GM19035 (cell line): ENCODE measurements around the gene FSHB.
"Not testable (repeated sequence)": the region's sequence is repeated elsewhere in the genome, so short reads cannot be mapped to it uniquely, and the experiment has no call there.

Source experiments
- ATAC-seq: cut with Tn5 transposase; IDR thresholded peaks from one replicate; pipeline ENCODE4 v1.9.1; 2021; ENCODE audit not compliant: unreplicated experiment

The FSHB gene

DNA sequence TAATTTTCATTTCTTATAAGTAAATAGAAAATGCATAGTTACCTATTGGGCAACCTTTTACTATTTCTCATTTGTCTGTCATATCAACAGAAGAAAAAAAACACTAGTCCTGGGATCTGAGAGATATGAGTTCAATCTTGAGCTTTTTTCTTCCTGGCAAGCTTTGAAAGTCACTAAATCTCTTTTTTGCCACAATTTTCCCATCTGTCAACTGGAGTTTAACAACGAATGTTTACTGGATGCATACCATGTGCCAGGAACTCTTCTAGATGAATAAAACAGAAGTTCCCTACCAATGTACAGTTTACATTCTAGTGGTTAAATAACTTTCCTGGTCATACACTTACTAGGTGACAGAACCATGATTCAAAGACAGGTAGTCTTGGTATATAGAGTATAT lies 31.0 kb downstream of the FSHB start:
- no peak for ATAC-seq

DNA sequence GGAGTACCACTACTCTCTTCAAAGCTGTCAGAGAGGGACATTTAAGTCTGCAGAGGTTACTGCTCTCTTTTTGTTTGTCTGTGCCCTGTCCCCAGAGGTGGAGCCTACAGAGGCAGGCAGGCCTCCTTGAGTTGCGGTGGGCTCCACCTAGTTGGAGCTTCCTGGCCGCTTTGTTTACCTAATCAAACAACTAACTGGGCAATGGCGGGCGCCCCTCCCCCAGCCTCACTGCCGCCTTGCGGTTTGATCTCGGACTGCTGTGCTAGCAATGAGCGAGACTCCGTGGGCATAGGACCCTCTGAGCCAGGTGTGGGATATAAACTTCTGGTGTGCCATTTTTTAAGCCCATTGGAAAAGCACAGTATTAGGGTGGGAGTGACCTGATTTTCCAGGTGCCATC lies 37.8 kb downstream of the FSHB start:
- ATAC-seq = not testable (repeated sequence)

DNA sequence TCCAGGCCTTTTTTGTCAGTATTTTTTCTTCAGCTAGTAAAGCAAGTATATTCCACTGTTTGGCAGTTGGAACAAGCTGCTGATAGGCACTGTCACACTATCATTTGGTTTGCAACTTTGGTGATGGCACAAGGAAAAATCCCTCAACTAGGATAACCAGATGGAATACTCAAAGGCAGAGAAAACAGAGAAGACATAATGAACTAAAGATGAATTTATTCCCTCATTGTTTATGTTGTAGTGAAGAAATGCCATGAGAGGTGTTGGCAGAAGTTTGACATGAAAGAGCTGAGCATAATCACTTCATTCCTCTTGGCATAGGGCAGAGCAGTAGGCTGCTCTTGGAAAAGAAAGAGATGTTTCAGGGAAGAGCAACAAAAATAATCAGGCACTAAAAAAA lies 39.9 kb downstream of the FSHB start:
- ATAC-seq = no peak

DNA sequence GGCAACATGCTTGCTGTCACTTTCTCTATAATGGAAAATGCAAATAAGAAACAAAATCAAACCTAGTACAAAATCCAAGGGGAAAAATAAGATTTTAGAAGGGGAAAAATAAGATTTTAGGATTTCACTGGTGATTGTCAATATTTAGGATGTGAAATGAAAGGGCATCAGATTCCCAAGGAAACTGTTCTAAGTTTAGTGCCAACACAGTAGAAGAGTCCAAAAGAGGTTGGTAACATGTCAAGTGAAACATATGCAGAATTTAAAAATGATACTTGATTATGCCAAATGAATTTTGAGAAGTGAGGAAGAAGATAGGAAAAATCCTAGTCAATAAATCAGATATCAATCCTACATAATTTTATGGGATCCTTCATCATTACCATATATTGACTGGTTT lies 46.4 kb downstream of the FSHB start:
- no peak for ATAC-seq

DNA sequence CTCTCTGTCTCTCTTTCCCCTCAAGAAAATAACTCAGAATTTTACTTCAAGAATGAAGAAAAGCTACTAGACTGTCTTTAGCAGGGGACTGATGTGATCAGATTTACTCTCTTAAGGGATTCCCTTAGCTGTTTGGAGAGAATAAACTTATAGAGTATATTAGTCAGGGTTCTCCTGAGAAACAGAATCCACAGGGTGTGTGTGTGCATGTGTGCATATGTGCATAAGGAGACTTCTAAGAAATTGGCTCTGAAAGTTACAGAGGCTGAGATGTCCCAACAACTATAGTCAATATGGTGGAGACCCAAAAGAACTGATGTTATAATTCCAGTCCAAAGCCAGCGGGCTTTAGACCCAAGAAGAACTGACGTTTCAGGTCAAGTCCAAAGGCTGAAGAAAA lies 49.0 kb downstream of the FSHB start:
- ATAC-seq = no peak

DNA sequence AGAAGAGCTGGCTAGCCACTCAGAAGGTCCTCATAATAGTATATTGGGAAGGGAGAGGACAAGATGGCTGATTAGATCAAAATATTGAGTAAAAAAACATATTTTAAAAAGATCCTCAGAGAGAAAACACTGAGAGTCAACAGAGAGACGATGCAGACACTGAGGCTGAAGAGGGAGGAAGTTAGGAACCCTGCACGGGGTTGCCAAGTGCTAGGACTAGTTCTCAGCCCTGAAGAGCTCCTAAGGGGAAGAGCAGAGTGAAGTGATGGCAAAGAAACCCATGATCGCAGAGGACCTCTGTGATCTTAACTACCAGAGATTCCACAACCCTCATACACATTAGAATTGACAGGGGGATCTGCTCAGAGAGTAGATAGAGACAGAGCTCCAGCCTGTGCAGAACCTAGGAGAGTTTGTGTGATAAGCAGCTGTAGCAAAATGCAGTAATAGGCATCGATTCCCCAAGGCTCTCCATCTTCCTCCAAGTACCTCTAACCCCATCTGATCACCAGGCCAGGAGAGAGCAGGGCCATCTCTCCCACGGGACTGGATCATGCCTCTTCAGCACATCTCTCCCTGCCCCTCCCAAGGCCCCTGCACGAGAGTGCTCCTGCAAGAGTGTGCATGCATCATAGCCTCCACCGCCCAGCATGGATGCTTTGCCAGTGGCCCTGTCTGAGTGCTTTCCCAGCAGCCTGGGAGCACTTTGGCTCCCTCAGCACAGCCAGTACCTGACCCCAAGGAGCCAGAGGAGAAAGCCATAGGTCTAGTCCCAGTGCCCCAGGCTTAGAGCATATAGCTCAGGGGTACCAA lies 50.9 kb downstream of the FSHB start:
- ATAC-seq = peak; percentile 36

DNA sequence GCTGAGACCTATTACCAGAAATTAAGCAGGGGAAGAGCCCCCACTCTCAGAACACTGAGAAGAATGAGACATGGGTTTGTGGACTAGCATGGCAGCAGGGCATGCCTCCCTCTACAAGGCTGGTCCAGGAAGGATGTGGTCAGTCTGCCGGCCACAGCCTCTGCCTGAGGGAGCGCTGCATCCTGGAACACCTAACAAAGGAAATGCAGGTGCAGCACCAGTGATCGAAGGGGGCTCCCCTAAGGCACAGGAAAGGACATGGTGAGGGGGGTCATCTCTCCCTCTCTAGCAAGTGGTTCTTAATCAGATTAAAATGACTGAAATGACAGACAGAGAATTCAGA lies 51.4 kb downstream of the FSHB start:
- ATAC-seq = peak; percentile 78
